ENCODE data around the gene AHNAK2.

Gene AHNAK2

DNA sequence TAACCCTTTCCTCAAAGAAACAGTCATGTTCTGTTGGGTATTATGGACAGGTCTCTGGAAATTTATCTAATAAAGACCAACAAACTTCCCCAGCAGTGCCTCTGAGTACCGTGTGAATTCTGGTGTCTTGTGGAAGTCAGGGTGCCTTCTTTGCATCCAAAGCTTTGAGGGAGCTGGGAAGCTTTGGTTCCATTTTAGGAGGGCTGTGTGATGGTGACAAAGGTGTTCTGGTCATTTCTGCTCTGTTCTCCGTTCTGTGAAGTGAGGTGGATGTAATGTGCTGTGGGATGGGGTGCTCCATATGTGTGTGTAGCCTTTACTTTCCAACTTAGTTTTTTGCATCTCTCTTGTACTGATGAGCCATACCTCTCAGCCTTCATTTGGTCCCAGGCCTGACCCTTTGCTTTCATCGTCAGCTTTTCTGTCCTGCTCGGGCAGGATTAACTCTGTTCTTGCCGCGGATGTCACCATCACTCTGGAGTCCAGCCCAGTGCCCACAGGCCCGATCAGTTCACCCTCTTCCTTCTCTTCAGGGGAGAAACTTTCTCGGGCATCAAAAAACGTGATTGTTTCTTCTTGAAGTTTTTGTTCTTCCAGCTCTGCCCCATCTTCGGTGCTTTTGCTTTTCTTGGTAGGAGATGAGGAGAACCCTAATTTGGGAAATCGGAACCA, 40.3 kb downstream of the AHNAK2 start:
- Histone ChIP-seq H3K4me1 (ENCODE audit: insufficient read depth, low read length, severe bottlenecking) (no peaks in the 10 kb centered on the region), H3K27me3 (ENCODE audit: insufficient read depth, low read length) (peaks cover 9% of the 10 kb centered on the region; the same call in 1 of the 2 replicates), H3K9me3 (ENCODE audit: low read length) (no peaks in the 10 kb centered on the region), H3F3A (ENCODE audit: insufficient read depth, low read length) (no peaks in the 10 kb centered on the region), H3K27ac (ENCODE audit: low read depth, low read length, poor library complexity, severe bottlenecking) (no peak overlapping the region), H3K4me3 (ENCODE audit: low read depth, low read length, poor library complexity, severe bottlenecking) (no peak overlapping the region), H2AFZ (ENCODE audit: low read length) (no peak overlapping the region), H3K9ac (ENCODE audit: low read length) (no peak overlapping the region), H3K36me3 (ENCODE audit: insufficient read depth, low read length) (no peaks in the 10 kb centered on the region), H3K4me2 (ENCODE audit: low read length) (no peak overlapping the region), H3K9me2 (ENCODE audit: low read depth, low read length) (no peaks in the 10 kb centered on the region), H4K20me1 (ENCODE audit: insufficient read depth, low read length) (no peaks in the 10 kb centered on the region), H3K79me2 (ENCODE audit: insufficient read depth, low read length) (no peaks in the 10 kb centered on the region)
- no peak for TF ChIP-seq EZH2 (IDR thresholded peaks at IDR 0.05; ENCODE audit: borderline replicate concordance, low read length)
- TF ChIP-seq, protein P1, sequence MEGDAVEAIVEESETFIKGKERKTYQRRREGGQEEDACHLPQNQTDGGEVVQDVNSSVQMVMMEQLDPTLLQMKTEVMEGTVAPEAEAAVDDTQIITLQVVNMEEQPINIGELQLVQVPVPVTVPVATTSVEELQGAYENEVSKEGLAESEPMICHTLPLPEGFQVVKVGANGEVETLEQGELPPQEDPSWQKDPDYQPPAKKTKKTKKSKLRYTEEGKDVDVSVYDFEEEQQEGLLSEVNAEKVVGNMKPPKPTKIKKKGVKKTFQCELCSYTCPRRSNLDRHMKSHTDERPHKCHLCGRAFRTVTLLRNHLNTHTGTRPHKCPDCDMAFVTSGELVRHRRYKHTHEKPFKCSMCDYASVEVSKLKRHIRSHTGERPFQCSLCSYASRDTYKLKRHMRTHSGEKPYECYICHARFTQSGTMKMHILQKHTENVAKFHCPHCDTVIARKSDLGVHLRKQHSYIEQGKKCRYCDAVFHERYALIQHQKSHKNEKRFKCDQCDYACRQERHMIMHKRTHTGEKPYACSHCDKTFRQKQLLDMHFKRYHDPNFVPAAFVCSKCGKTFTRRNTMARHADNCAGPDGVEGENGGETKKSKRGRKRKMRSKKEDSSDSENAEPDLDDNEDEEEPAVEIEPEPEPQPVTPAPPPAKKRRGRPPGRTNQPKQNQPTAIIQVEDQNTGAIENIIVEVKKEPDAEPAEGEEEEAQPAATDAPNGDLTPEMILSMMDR (IDR thresholded peaks at IDR 0.05; ENCODE audit: low read length): no peak

DNA sequence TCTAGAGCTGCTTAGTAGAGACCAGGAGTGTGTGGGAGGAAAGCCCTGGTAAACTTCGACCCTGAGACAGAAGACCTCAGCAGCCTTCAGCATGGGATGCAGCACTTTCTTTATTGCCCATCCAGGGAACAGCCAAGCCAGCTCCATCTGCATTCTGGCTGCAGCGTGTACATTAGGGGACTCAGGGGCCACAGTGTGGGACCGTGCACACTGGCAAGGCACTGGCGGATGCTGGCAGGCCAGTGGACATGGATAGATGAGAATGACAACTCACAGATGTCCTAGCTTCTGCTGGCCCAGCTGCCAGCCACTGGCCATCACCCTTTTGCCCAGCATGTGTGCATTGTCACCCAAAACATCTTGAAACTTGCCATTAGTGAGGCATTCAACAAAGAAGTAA, 41.0 kb downstream of the AHNAK2 start:
- H3K4me3 ChIP-seq (ENCODE audit: low read depth, low read length, poor library complexity, severe bottlenecking): no peak overlapping the region
- H3K79me2 ChIP-seq (ENCODE audit: insufficient read depth, low read length): no peaks in the 10 kb centered on the region
- H4K20me1 ChIP-seq (ENCODE audit: insufficient read depth, low read length): no peaks in the 10 kb centered on the region
- H3K36me3 ChIP-seq (ENCODE audit: insufficient read depth, low read length): no peaks in the 10 kb centered on the region
- no peaks in the 10 kb centered on the region for H3K4me1 ChIP-seq (ENCODE audit: insufficient read depth, low read length, severe bottlenecking)
- no peaks in the 10 kb centered on the region for H3K9me2 ChIP-seq (ENCODE audit: low read depth, low read length)
- H3K4me2 ChIP-seq (ENCODE audit: low read length): no peak overlapping the region
- no peak overlapping the region for H3K9ac ChIP-seq (ENCODE audit: low read length)
- H3K9me3 ChIP-seq (ENCODE audit: low read length): no peaks in the 10 kb centered on the region
- no peak overlapping the region for H3K27ac ChIP-seq (ENCODE audit: low read depth, low read length, poor library complexity, severe bottlenecking)
- TF ChIP-seq EZH2 (IDR thresholded peaks at IDR 0.05; ENCODE audit: borderline replicate concordance, low read length): no peak
- TF ChIP-seq, protein P1 (IDR thresholded peaks at IDR 0.05; ENCODE audit: low read length): no peak
- no peak overlapping the region for H2AFZ ChIP-seq (ENCODE audit: low read length)
- peaks cover 9% of the 10 kb centered on the region; the same call in 1 of the 2 replicates for H3K27me3 ChIP-seq (ENCODE audit: insufficient read depth, low read length)
- no peaks in the 10 kb centered on the region for H3F3A ChIP-seq (ENCODE audit: insufficient read depth, low read length)

DNA sequence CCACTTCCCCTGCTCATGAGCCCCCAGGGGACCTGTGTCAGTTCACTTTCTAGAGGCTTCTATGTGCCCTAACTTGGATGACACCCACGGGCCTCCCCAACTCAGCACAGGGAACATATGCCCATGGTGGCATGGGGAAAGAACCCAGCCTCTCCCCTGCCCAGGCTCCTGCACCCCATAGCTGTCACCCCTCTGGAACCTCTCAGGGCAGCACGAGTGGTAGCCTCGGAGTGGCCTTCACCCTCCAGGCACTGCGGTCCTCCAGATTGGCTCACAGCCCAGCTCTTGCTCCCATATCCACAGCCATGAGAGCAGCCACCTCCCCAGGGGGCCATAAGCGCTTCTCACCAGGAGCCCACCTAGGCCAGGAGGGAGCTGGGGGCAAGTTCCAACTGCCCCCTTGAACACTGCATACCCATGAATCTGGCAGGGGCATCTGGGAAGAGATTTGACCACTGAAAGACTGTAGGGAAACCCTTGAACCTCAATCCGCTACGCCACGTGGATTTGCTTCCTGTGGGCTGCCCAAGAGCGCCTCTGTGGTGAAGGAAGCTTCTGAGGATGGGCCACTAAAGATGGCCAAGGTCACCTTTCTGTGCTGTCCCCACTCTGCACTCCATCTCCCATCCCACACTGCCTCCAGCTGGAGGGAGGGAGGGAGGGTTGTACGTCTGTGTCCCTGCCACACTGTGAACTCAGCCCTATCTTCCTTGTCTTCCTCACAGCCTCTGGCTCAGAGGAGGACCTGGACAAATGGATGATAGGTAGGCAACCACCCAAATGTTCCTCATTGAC, 41.6 kb downstream of the AHNAK2 start:
- Histone ChIP-seq H3K4me2 (ENCODE audit: low read length) (no peak overlapping the region), H2AFZ (ENCODE audit: low read length) (no peak overlapping the region), H3K36me3 (ENCODE audit: insufficient read depth, low read length) (no peaks in the 10 kb centered on the region), H3K9me2 (ENCODE audit: low read depth, low read length) (no peaks in the 10 kb centered on the region), H3K4me1 (ENCODE audit: insufficient read depth, low read length, severe bottlenecking) (no peaks in the 10 kb centered on the region), H4K20me1 (ENCODE audit: insufficient read depth, low read length) (no peaks in the 10 kb centered on the region), H3K27ac (ENCODE audit: low read depth, low read length, poor library complexity, severe bottlenecking) (no peak overlapping the region), H3K79me2 (ENCODE audit: insufficient read depth, low read length) (no peaks in the 10 kb centered on the region), H3K9ac (ENCODE audit: low read length) (no peak overlapping the region), H3K9me3 (ENCODE audit: low read length) (no peaks in the 10 kb centered on the region), H3K4me3 (ENCODE audit: low read depth, low read length, poor library complexity, severe bottlenecking) (no peak overlapping the region), H3K27me3 (ENCODE audit: insufficient read depth, low read length) (peaks cover 9% of the 10 kb centered on the region; the same call in 1 of the 2 replicates), H3F3A (ENCODE audit: insufficient read depth, low read length) (no peaks in the 10 kb centered on the region)
- TF ChIP-seq, protein P1 (IDR thresholded peaks at IDR 0.05; ENCODE audit: low read length): no peak
